Epidermal melanocyte (primary cell): Measurements from ENCODE around the gene SLC47A1.
A peak's percentile ranks its signal among the peaks of the same experiment; 100 is the strongest.
"Not testable (repeated sequence)": the region's sequence is repeated elsewhere in the genome, so short reads cannot be mapped to it uniquely, and the experiment has no call there.

Source experiments
- DNase-seq: peaks from one replicate; pipeline ENCODE4 v3.0.0; 2011; ENCODE audit warnings: low spot score; ENCODE audit not compliant: insufficient read length

Gene SLC47A1, protein sequence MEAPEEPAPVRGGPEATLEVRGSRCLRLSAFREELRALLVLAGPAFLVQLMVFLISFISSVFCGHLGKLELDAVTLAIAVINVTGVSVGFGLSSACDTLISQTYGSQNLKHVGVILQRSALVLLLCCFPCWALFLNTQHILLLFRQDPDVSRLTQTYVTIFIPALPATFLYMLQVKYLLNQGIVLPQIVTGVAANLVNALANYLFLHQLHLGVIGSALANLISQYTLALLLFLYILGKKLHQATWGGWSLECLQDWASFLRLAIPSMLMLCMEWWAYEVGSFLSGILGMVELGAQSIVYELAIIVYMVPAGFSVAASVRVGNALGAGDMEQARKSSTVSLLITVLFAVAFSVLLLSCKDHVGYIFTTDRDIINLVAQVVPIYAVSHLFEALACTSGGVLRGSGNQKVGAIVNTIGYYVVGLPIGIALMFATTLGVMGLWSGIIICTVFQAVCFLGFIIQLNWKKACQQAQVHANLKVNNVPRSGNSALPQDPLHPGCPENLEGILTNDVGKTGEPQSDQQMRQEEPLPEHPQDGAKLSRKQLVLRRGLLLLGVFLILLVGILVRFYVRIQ

DNA sequence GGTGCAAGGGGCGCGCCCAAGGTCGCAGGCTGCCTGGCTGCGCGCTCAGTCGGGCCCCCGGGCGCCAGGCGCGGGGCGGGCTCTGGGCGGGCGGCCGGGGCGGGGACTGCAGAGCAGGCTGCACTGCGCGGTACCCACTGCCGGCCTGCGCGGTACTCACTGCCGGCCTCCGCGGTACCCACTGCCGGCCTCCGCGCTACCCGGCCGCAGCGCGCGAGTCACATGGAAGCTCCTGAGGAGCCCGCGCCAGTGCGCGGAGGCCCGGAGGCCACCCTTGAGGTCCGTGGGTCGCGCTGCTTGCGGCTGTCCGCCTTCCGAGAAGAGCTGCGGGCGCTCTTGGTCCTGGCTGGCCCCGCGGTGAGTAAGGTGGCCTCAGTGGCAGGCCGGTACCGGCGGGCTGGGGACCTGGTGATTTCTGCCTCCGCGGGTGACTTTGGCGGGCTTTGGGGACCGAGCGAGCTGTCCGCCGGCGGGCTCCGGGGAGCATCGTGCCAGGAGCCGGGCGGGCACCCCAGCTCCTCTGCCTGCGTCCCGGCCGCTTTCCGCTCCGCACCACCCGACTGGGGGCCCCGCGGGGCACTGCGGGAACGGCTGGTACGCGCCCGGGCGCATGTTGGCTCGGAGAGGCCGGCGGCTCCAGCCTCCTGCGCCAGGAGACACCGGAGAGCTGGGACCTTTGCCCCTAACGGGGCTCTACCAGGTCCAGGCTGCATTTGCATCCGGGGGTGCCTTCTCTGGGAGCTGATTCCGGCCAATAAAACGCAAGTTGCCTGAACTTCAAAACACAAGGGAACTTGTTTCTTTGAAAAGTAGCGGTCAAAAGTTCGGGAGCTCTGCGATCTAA lies at the start of gene SLC47A1:
SLC47A1 (plus strand) TSS at position 137 of the 844 bp plus-strand sequence; CDS start at position 223, 86 bp downstream.
- no peak for DNase-seq

DNA sequence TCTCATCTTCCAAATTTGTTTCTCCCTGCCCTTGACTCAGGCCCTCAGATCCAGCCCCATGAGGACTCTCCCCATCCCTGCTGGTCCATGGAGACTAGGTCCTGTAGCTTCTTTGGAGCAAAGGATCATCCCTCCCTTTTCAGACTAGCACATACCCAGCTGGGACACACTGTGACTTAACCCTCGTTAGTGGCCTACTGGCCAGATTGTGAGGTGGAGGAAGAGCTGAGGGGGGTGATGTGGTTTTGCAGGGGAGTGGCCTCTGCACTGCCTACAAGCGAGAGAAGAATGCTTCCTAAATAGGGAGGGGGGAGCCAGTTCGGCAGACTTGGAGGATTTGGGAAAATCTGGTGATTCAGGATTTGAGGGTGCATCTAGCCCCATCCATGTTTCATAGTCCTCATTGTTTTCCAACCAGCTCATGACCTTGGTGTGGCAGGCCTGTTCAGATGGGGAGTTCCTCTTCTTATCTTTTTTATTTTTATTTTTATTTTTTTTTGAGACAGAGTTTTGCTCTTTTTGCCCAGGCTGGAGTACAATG lies 47.8 kb upstream of the SLC47A1 start:
- DNase-seq = no peak

- DNase-seq = no peak
Measured at GRCh38 chr17:19486351-19487023, 47.2 kb upstream of the SLC47A1 start.

GRCh38 chr17:19487024-19487600 lies 46.5 kb upstream of the SLC47A1 start:
- DNase-seq = no peak

- no peak for DNase-seq
Measured at GRCh38 chr17:19492141-19492540, 41.5 kb upstream of the SLC47A1 start.

DNA sequence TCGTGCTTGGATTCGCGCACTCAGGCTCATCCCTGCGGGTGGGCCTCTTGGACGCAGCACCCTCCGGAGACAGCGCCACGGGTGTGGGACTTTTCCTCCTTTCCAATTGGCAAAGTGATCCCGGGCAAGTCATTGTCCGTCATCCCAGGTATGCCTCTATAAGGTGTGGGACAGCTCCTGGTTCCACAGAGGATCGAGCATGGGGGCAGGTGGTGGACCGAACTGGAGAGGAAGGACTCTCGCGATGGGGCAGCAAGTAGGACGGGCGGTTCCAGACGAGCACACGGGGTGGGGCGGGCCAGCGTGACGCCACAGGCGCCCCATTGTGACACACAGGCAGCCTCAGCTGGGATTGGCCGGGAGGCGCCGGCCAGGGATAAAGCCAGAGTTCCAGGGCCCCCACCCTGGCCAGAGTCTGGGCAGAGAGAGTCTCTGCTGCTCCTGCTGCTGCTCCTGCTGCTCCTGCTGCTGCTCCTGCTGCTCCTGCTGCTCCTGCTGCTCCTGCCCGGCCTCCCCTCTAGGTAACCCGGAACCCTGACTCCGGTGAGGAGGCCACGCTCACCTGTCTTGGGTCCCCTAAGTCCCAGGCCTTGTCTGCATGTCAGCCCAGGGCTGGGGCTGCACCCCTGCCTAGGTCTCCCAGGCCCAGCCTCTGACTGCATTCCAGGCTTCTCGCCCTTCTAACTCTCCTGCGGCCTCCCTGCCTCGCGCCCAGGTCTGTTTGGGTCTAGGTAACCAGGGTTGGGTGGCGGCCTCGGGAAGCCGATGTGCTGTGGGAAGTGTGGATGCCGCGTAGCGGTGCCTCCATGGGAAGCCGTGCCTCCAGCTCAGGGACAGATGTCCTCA lies 38.5 kb upstream of the SLC47A1 start:
- DNase-seq = no peak

DNA sequence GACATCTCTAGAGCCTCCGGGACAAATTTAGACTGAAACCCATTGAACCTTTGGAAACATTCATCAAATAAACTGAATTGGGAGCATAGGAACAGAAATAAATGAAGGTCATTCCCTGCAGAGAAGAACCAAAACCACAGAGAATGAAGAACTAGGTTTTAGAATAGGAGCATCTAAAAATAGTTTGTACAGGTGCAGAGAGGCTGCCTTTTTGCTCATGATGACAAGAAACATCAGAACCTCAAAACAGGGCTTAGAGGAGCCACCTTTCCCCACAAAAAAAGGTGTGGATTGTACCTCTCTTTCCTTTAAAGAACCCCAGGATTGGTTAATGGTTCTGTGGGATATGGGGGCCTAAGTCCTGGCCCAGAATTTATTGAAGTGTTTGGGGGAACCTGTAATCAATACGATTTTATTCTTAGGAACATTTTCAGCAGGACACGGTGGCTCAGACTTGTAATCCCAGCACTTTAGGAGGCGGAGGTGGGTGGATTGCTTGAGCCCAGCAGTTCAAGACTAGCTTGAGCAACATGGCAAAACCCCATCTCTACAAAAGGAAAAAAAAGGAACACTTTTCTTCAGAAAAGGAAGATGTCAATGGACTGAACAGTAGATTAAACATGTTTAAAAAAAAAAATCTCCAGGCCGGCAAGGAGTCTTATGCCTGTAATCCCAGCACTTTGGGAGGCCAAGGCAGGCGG lies 37.7 kb upstream of the SLC47A1 start:
- no peak for DNase-seq

DNA sequence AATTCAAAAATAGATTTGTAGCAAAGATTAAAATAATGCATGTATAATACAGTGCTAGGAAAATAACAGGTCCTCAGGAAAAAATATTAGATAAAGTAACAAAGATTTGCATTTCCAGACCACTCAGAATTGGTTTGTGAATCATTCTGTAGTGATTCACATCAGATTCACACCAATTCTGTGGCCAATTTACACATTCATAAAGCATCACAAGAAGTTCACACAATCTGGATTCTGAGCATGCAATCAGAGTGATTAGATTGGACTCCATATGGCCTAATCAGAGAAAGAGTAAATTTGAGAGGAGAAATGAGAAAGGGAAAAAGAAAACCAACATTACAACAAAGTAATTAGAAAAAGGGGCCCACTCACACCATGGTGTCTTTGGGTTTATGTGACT lies 36.0 kb upstream of the SLC47A1 start:
- no peak for DNase-seq

DNA sequence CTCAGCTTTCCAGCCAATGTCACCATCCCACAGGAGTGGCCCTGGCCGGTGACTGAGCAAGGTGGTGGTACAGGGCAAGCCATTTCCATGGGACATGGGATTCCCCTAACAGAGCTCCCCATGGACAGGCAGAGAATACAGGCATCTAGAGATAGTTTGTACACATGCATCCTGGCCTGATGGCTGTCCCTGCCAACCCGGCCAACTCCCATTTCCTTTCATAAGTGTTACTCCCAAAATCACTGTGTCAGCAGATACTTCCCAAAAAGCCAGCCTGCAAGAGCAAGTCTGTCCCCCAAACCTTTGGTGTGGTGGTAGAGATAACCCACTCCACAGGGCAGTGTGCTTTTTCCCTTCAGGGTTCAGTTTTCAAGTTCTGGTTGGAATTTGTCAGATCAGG lies 32.4 kb upstream of the SLC47A1 start:
- DNase-seq = no peak

DNA sequence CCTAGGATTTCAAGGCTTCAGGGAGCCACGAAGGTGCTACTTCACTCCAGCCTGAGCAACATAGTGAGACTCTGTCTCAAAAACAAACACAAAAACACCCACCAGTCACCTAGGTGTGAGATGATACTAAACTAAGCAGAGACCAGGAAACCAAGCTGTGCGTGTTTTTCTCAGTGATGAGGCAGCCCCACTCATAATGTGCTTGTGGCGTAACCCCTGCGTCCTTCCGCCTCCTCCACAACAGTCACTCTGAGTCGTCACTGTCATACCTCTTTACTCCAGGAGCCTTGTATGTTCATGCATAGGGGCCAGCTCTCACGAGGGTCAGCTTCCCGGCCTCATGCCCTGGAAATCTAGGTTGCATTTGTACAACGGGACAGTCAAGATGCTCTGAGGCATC lies 31.1 kb upstream of the SLC47A1 start:
- no peak for DNase-seq

GRCh38 chr17:19505561-19505960 lies 28.1 kb upstream of the SLC47A1 start:
- not testable (repeated sequence) for DNase-seq

- peak; percentile 80 for DNase-seq
Measured at GRCh38 chr17:19507775-19508576, 25.7 kb upstream of the SLC47A1 start.

DNA sequence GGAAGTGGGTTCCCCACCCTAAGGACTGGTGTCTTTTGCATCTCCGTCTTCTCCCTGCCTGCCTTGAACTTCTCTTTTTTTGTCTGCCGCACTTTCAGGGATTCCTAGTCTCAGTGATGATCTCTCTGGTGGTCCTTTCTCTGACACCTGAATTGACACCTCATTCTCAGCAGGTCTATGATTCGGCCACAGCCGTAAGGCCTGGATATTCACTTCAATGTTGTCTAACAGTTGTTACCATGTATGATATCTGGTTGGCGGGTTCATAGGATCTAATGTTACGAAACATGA lies 25.1 kb upstream of the SLC47A1 start:
- DNase-seq = no peak

- DNase-seq = not testable (repeated sequence)
Measured at GRCh38 chr17:19509281-19509852, 24.3 kb upstream of the SLC47A1 start.

- DNase-seq = no peak
Measured at GRCh38 chr17:19510903-19511302, 22.8 kb upstream of the SLC47A1 start.

DNA sequence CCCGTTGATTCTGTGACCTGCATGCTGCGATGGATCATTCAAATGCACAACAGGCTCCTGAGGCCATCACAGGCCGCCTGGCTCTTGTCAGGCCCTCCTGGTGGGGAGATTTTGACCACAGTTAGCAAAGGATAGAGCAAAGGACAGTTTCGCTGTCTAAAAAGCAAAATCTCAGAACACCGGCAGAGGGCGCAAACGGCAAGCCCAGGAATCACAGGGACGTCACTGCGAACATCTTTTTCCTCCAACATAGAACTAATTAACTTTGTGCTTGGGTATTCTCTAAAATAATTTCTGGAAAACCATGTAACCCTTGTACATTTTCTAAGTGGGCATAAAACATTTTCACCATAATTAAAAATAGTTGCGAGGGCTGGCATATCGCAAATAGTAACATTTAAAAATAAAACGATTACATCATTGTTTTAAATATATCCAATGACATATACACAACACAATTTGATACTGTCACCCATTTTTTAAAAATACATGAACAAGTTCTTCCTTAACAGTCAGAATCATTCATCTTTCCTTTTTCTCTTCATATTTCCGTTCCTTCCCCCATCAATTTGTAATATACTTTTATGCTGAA lies 19.7 kb upstream of the SLC47A1 start:
- no peak for DNase-seq

DNA sequence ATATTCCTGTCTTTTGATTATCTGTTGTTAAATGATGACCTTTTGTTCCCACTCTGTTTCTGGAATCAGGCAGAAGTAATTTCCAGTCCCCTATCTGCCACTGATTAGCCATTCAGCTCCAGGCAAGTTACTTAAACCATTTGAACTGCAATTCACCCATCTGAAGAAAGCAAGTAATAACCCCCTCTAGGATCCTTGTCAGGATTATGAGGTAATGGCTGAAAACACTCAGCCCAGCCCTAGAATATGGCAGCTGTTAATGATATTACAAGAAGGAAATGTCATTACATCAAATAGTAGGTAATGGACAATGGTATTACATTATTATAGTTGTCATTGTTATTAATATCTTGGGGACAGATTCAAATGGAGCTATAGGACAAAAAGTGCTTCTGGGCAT lies 16.0 kb upstream of the SLC47A1 start:
- no peak for DNase-seq
